Uterine smooth muscle cell (primary cell): Measurements from ENCODE around the gene PGM2L1. TPM values are rescaled to one million over a fixed set of nuclear protein-coding genes. Genes with fewer than 3 reads are reported as not detected.

Source experiments
- total RNA-seq: library from RNA; depleted of rRNA; stranded (reverse); fragments of >200 nt; gene quantifications from 2 replicates; pipeline ENCODE4 v1.2.3, GENCODE V29; 2014

PGM2L1 gene
- 2.2 and 7.5 TPM in 2 replicates for total RNA-seq

GRCh38 chr11:74398244-74399159 lies at the start of gene PGM2L1:
Gene PGM2L1 (minus strand): TSS chr11:74398433. CDS start chr11:74398161, 272 bp downstream.

GRCh38 chr11:74311352-74311926 lies 86.8 kb downstream of the PGM2L1 start, which contains the start of gene P4HA3:
Gene P4HA3 (minus strand): TSS chr11:74311640. CDS start chr11:74311611, 29 bp downstream.

Other genes with a start within 250 kb of the PGM2L1 start
- gene C2CD3, start 227.4 kb downstream of the PGM2L1 start, total RNA-seq = 8.7 and 9.2 TPM in 2 replicates
- 31.3 and 36.7 TPM in 2 replicates for gene PPME1, start 227.1 kb downstream of the PGM2L1 start, total RNA-seq
- gene P4HA3, start 86.8 kb downstream of the PGM2L1 start, total RNA-seq = 6.0 and 21.9 TPM in 2 replicates
- 0.22 and 5.2 TPM in 2 replicates for gene KCNE3, start 69.1 kb upstream of the PGM2L1 start, total RNA-seq
- gene LIPT2, start 95.3 kb upstream of the PGM2L1 start, total RNA-seq = 3.0 and 4.8 TPM in 2 replicates
- 12.2 and 22.9 TPM in 2 replicates for gene POLD3, start 194.1 kb upstream of the PGM2L1 start, total RNA-seq